IPS-11a (cell line): ENCODE data around the gene PSMA7.

ENCODE experiments used
- H3K4me3 ChIP-seq: one replicate; pipeline ENCODE4 v1.5.1; 2013; ENCODE audit warnings: low read depth, low read length, control low read depth

The PSMA7 gene

GRCh38 chr20:62137478-62138203, 5.6 kb downstream of the PSMA7 start:
- H3K4me3 ChIP-seq, result no peak overlapping the region

- H3K4me3 ChIP-seq, result no peak overlapping the region
Measured at GRCh38 chr20:62137092-62137384, 6.2 kb downstream of the PSMA7 start.

DNA sequence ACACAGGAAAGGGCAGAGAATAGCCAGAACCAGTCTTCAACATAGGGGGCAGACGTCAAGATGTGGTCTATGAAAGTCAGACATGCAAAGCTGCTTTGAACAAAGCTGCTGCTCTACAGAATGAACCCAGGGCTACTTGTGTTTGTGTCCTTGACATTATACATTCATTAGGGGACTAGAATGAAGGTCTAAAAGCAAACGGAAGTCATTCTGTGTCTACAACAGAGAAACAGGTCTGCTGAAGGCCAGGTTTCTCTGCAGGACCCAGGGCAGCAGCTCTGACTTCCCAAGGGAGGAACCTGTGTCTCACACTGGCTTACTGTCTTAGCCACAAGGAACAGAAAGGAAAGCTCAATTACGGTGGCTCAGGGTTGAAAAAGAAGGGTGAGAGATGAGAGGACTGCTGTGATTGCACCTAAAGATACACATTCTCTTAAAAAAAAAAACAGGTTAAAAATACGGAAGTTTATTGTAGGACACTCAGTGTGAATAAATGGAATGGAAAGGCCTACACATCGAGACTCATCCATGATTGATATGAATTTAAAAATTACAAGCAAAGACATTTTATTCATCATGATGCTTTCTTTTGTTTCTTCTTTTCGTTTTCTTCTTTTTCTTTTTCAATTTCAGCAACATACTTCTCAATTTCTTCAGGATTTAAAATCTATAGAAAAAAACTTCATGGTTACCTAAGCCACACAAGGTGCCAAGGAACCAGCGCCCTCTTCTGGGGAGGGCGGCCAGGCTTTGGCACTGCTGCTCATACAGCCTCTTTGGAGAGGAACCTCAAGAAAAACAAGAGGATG, 6.7 kb downstream of the PSMA7 start:
- no peak overlapping the region for H3K4me3 ChIP-seq

DNA sequence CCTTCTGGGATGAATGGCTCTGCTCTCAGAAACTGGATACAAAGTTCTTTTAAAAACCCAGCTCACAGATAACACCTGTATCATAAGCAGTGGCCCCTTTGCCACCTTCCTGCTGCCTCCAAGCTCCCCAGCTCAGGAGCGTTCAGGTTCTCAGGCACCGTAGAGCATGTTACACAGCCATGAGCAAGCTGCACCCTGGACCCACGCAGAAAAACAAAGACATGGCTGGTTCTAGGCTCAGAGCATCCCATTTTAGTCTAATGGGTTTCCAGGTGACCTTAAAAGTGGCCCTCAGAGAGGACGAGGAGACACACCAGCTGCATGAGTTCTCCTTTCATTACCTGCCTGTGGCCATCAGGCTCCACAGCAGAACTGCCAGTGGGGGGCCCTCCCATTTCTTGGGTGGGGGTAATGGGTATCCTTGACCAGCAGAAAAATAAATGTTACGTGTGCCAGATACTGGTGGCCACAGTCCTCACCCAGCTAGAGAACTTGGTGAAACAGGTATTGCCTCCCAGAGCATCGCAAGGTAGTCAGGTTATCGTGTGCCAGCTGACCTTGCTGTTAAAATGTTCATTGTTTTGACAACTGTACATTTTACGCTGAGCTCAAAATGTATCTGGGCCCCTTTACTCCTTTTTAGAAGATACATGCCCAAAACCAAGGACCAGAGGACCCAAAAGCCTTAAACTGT, 7.5 kb downstream of the PSMA7 start:
- H3K4me3 ChIP-seq, result no peak overlapping the region

DNA sequence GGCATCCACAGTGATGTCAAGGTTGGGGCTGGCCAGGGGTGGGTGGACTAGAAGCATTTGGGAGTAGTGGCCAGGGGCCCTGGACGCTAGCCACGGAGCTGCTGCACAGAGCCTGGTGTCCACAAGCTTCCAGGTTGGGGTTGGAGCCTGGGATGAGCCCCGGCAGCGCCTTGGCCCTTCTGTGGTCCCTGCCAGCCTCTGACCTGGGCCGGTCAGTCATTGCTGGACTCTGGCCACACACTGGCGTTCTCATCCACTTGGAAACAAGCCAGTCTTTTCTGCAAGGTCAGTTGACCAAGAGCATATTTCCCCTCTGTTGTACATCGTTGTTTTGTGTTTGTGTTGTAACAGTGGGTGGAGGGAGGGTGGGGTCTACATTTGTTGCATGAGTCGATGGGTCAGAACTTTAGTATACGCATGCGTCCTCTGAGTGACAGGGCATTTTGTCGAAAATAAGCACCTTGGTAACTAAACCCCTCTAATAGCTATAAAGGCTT, 8.4 kb downstream of the PSMA7 start:
- H3K4me3 ChIP-seq, result no peak overlapping the region

DNA sequence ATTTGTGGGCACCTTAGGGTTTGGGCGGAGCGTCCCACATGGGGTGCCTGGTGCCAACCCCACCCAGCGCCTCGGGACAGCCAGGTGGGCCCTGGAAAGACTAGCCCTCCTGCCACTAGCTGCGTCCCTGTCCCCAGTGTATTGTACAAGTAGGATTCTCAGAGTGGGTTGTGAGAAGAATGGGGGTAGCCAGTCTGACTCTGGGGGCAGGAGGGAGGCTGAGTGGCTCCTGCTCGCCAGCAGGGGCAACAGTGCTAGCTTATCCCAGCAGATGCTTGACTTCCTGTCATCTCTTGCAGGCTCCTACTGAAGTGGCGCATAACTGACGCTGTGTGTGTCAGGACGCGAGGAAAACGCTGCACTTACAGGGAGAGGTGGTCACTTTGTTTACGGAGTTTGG, 9.3 kb downstream of the PSMA7 start:
- H3K4me3 ChIP-seq, result no peak overlapping the region

DNA sequence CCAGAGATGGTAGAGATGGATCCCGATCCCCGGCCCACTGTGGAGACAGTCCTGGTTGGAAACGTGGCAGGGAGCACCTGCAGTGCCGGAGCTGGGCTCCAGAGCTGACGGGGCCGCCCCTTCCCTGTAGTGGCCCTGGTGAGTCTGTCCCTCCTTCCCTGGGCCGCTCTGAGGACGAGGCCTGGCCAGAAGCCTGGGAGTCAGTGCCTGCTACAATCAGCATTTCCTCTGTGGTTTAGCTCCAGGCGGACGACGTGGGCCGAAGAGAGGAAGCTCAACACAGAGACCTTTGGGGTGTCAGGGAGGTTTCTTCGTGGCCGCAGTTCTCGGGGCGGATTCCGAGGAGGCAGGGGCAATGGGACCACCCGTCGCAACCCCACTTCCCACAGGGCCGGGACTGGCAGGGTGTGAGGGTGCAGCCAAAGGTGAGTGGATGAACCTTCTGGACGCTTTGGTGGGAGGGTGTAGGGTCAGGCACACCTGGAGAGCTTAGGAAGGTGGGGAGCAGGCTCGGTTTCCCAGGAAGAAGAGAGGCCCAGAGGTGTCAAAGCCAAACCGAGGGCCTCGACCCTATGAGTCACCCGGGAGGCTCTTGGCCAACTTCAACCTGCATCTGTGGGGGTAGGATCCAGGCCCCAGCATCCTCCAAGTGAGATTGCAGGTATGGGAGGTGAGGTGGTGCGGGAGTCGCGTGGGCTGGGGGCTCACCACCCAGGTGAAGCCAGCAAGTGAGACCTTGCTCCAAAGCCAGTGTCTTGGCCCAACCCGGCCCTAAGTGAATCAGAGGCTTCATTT, 9.9 kb downstream of the PSMA7 start:
- H3K4me3 ChIP-seq, result no peak overlapping the region

GRCh38 chr20:62132421-62132820, 10.8 kb downstream of the PSMA7 start:
- no peak overlapping the region for H3K4me3 ChIP-seq

GRCh38 chr20:62131560-62132320, 11.5 kb downstream of the PSMA7 start:
- H3K4me3 ChIP-seq, result no peak overlapping the region

DNA sequence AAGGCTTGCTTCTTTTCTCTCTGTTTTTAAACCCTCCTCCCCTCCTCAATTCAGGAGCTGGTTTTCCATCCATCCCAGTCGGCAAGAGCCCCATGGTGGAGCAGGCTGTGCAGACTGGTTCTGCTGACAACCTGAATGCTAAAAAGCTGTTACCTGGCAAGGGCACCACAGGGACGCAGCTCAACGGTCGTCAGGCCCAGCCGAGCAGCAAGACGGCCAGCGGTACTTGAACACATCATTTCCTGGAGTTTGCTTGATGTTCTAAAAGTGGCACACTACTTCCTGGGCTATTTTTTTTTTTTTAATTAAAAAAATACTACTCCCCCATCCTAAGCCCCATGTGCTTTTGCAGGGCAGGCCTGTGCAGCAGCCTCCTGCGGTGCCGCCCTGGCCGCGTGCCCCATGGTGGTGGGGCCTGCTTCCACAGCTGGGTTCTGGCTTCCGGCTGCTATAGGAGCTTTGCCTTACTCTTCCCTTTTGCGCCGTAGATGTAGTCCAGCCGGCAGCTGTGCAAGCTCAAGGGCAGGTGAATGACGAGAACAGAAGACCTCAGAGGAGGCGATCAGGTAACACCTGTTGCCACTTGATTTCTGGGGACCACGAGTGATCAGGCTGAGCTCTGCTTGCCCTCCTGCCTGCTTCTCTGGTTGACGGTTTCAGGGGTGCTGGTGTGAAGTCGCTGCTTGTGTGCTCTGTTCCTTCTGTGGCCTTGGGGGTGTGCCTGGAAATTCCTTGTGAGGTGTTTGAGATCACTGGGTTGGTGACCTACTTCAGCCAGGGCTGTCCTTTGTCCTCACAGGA, 13.3 kb downstream of the PSMA7 start:
- no peak overlapping the region for H3K4me3 ChIP-seq

GRCh38 chr20:62128502-62128901, 14.7 kb downstream of the PSMA7 start:
- no peak overlapping the region for H3K4me3 ChIP-seq

DNA sequence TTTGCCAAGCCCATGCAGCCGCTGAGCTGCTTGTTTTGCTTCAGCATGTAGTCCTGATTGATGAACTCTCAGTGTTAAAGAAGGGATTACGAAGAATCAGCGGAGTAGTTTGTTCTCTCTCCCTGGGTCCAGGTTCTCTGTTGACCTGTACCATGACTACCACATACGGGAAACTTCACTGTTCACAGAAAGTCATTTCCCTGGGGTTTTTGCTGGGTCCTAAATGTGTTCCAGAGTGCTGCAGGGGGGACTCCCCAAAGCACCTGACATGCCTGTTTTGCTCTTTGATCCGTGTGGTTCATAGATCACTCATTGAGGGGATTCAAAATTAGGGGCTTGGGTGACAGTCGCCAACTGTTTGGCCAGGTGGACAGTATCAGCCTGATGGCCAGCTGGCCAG, 15.4 kb downstream of the PSMA7 start:
- H3K4me3 ChIP-seq, result no peak overlapping the region

DNA sequence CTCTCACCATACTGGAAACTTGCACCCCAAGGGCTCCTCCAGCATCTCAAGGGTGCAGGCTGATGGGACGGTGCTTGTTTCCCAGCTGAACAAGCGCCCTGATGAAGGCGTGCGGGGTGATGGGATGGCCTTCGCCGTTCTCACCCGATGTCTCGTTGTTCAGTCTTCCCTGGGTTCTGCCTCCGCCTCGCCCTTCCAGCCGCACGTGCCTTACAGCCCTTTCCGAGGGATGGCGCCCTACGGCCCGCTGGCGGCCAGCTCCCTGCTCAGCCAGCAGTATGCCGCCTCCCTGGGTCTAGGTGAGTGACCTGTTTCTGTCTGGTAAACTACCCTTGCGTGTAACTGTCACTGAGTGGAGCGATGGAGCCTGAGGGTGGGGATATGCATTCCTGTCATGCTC, 17.1 kb downstream of the PSMA7 start:
- no peak overlapping the region for H3K4me3 ChIP-seq

DNA sequence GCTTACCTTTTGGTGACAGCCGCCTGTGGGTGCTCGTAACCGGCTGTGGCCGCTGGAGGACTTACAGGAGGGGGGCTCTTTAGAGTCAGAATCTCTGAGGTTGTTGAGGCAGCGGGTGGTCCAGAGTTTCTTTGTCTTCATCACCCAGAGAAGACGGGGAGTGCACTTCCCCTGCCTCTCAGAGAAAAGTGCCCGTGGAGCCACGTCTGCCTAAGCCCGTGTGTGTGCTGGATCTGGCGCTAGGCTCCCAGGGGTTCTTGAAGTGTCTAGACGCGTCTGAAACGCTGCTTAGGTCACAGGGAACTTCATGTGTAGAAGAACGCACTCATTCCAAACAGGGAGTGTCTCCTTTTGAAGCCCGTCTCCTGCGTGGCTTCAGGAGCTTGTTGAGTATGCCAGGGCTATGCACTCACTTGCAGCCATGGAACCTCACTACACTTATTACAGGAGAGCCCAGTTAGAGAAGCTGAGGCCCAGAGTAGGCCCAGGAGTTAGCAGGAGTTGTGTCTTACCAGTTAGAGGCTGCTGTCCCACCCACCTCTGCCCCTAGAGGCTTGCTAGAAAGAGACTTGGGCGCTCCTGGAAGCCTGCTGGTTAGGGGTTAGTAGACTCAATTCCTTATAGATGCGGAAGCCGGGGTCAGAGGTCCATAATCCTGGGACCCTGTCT, 19.6 kb downstream of the PSMA7 start:
- peak overlapping the region; percentile 81 for H3K4me3 ChIP-seq

GRCh38 chr20:62122654-62123449, 20.3 kb downstream of the PSMA7 start:
- peak overlapping the region; percentile 81 for H3K4me3 ChIP-seq

DNA sequence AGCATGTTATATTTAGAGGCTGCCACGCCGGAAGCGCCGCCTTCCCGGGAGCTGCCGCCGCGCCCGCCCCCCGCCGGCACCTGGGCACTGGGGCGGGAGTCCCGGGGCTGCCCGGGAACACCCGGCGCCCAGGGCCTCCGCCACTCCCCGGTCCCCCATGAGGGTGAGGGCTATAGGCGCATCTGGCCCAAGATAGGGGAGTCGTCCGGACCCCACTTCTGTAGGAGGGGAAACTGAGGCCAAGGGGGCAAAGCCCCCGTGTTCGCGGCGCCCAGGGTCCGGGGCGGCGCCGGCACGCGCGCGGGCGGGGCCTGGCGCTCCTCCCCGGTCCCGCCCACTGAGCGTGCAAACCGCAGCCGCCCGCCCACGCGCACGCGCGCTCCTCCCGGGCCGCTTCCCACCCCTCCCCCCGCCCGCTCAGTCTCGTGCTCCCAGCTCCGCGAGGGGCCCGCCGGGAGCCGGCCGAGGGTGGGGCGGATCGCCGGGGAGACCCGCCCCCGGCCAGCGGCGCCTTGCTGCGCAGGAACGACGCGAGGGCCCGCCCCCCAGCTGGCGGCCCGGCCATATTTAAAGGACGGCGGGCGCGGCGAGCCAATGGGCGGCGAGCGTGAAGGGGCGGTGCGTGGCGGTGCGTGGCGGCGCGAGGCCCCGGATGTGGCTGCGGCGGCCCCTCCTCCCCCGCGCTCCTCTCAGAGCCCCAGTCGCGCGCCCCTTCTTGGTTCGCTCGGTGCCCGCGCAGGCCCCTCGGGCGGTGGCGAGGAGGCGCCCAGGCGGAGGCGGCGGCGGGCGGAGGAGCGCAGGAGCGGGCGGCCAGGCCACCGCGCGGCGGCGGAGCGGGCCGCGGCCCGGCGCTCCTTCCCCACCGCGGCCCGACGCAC, 21.2 kb downstream of the PSMA7 start, which contains the start of gene LSM14B:
Gene LSM14B, plus strand, starts transcription at position 700 of the 878 bp plus-strand sequence. CDS start 192 bp downstream, outside the sequence.
- H3K4me3 ChIP-seq, result peak within 1 kb of the TSS; percentile 81
